GM12878 (cell line): ENCODE data around the gene MAPKAPK3. TPM values are rescaled to one million over a fixed set of nuclear protein-coding genes. Genes with fewer than 3 reads are reported as not detected.
A peak's percentile ranks its signal among the peaks of the same experiment; 100 is the strongest.

Experiments
- ATF7 ChIP-seq: fragments of 450-650 bp; IDR thresholded peaks from 2 replicates; pipeline ENCODE4 v1.6.1; 2016; ENCODE audit warnings: low read depth, mild to moderate bottlenecking
- BHLHE40 ChIP-seq, 2 experiments: fragments of 450-650 bp in 1 of 2; IDR thresholded peaks; 2 replicates each; pipeline ENCODE4 v1.6.1; 2011 to 2017; ENCODE audit warnings: low read depth in 2 of 2, borderline replicate concordance in 1 of 2, improper control_type of control experiment in 1 of 2, low read length in 1 of 2, mild to moderate bottlenecking in 1 of 2
- CHD4 ChIP-seq: fragments of 200-600 bp; sonication (generic); IDR thresholded peaks from 2 replicates; pipeline ENCODE4 v1.6.1; 2016; ENCODE audit warnings: mild to moderate bottlenecking
- FOXM1 ChIP-seq: IDR thresholded peaks from 2 replicates; pipeline ENCODE4 v1.6.1; 2012; ENCODE audit warnings: low read depth, mild to moderate bottlenecking, inconsistent platforms, low read length, moderate library complexity
- IKZF1 ChIP-seq: fragments of 450-650 bp; conservative IDR thresholded peaks from 2 replicates; pipeline ENCODE4 v1.6.1; 2017; ENCODE audit warnings: antibody characterized with exemption, mild to moderate bottlenecking
- MTA2 ChIP-seq: fragments of 450-650 bp; IDR thresholded peaks from 2 replicates; pipeline ENCODE4 v1.6.1; 2016; ENCODE audit warnings: low read depth, mild to moderate bottlenecking, moderate library complexity
- NBN ChIP-seq: fragments of 450-650 bp; IDR thresholded peaks from 2 replicates; pipeline ENCODE4 v1.6.1; 2016
- NR2F1 ChIP-seq: fragments of 450-650 bp; conservative IDR thresholded peaks from 2 replicates; pipeline ENCODE4 v1.6.1; 2017; ENCODE audit warnings: mild to moderate bottlenecking
- PBX3 ChIP-seq: IDR thresholded peaks from 2 replicates; pipeline ENCODE4 v1.6.1; 2011; ENCODE audit warnings: mild to moderate bottlenecking, low read depth, low read length, moderate library complexity; ENCODE audit not compliant: insufficient replicate concordance
- RB1 ChIP-seq: fragments of 450-650 bp; formaldehyde crosslinking; IDR thresholded peaks from 2 replicates; pipeline ENCODE4 v1.6.1; 2017; ENCODE audit warnings: mild to moderate bottlenecking, borderline replicate concordance
- RCOR1 ChIP-seq: conservative IDR thresholded peaks from 2 replicates; pipeline ENCODE4 v1.6.1; 2012; ENCODE audit warnings: low read depth, low read length, improper control_type of control experiment
- STAT3 ChIP-seq: IDR thresholded peaks from 2 replicates; pipeline ENCODE4 v1.6.1; 2011; ENCODE audit warnings: low read depth, low read length, improper control_type of control experiment
- TCF7 ChIP-seq: IDR thresholded peaks from 2 replicates; pipeline ENCODE4 v1.6.1; 2014; ENCODE audit warnings: antibody characterized with exemption, borderline replicate concordance
- ZNF592 ChIP-seq: fragments of 450-650 bp; IDR thresholded peaks from 2 replicates; pipeline ENCODE4 v1.6.1; 2017; ENCODE audit warnings: mild to moderate bottlenecking, moderate library complexity
- polyA plus RNA-seq, 11 experiments: library from polyadenylated mRNA; depleted of rRNA in 4 of 11; unstranded in 6 of 11; stranded (reverse) in 5 of 11; fragments of >200 nt; fragmentation: Nextera tagmentation in 4 of 11; fragmentation: Illumina TruSeq in 1 of 11; extraction: Ambion mirVana in 4 of 11; extraction: Trizol in 1 of 11; gene quantifications; 1 replicate in 1 of 11; 2 replicates in 10 of 11; pipeline versions ENCODE4 v1.2.1 to v1.2.3, GENCODE V29; 2011 to 2016; ENCODE audit warnings: inconsistent platforms in 2 of 11, missing spikeins in 2 of 11, low read depth in 1 of 11
- total RNA-seq, 4 experiments: library from RNA; depleted of rRNA in 3 of 4; stranded (reverse); fragments of >200 nt in 3 of 4; fragmentation: Illumina TruSeq in 1 of 4; extraction: Trizol in 1 of 4; gene quantifications; 2 replicates each; pipeline versions ENCODE4 v1.2.1 to v1.2.3, GENCODE V29; 2013 to 2021

The MAPKAPK3 gene
- total and polyA plus RNA-seq, 10 of the 15 experiments (the other 5 are each of a cell fraction or from before 2014, with no cell fraction given): 7.9 to 66.0 (median 39.0) TPM

GRCh38 chr3:50600841-50601591 is 15.9 kb upstream of the MAPKAPK3 start (continued):
- TF ChIP-seq ZNF592 (peak; percentile 80), STAT3 (no peak), BHLHE40 (IDR thresholded peaks at IDR 0.05; ENCODE audit: borderline replicate concordance in 1 of 2, low read depth in 2 of 2, low read length in 1 of 2) (peak; percentile 33 to 71; a peak in 3 of 4 replicates), MTA2 (no peak), CHD4 (no peak), IKZF1 (peak; percentile 64), ATF7 (no peak), PBX3 (no peak), RCOR1 (no peak), NBN (no peak), TCF7 (no peak), NR2F1 (peak; percentile 60), FOXM1 (no peak), RB1 (no peak)
- TF ChIP-seq, all 136 proteins: peak for 10
